Pancreas (tissue), 10 donors: ENCODE data around the gene APOBEC3H. TPM values are rescaled to one million over a fixed set of nuclear protein-coding genes. Genes with fewer than 3 reads are reported as not detected.
A peak's percentile ranks its signal among the peaks of the same experiment; 100 is the strongest.

Source experiments
- ATAC-seq, 4 donors: fragments of 200-7000 bp; cut with Tn5 transposase; one replicate each; pipeline versions ENCODE4 v1.8.0 to v1.9.1; 2020; ENCODE audit warnings: mild to moderate bottlenecking in 4 of 4, moderate library complexity in 4 of 4
- DNase-seq, 6 donors: peaks; one replicate each; pipeline ENCODE4 v3.0.0-alpha.2; 2020
- FAIRE-seq: peaks from 2 replicates; lab custom pipeline; 2012; peaks lifted over from hg19 to GRCh38; lab: Jason Lieb, UNC
- H3K27ac ChIP-seq, 4 donors: fragments of 200-600 bp; sonication (generic); 1 replicate in 3 of 4; 2 replicates in 1 of 4; pipeline versions ENCODE4 v1.5.0 to v1.8.0; 2020
- H3K27me3 ChIP-seq, 4 donors: fragments of 200-600 bp; one replicate each; pipeline ENCODE4 v1.8.0; 2021
- H3K36me3 ChIP-seq, 3 donors: fragments of 200-600 bp; sonication (generic) in 1 of 3; one replicate each; pipeline versions ENCODE4 v1.5.0 to v1.8.0; 2020 to 2021
- H3K4me1 ChIP-seq, 3 donors: fragments of 200-600 bp; one replicate each; pipeline ENCODE4 v1.8.0; 2021
- H3K4me3 ChIP-seq, 4 donors: fragments of 200-600 bp; sonication (generic) in 2 of 4; one replicate each; pipeline versions ENCODE4 v1.5.0 to v1.8.0; 2020 to 2021
- H3K9me3 ChIP-seq, 4 donors: fragments of 200-600 bp; one replicate each; pipeline ENCODE4 v1.8.0; 2021
- WGBS, 2 donors: extraction: QIAGEN DNeasy Blood & Tissue Kit; methylation state at CpG; one replicate each; pipeline ENCODE4 v1.1.7; 2013; 5-methylcytosine and 5-hydroxymethylcytosine counted together
- intact Hi-C, 3 donors: fragments of 100-400 bp; cut with DNase I; formaldehyde crosslinking; loops; one replicate each; pipeline versions ENCODE4 v1.11.1 to v1.14.2; 2022
- polyA plus RNA-seq, 2 donors: library from polyadenylated mRNA; stranded (reverse); fragments of 200-250 nt; gene quantifications; one replicate each; pipeline ENCODE4 v1.2.3, GENCODE V29; 2013
- total RNA-seq, 6 donors: library from RNA; stranded (reverse); fragmentation: NEBNext Ultra II Directional in 4 of 6; extraction: Animal tissue kit (Norgen Biotek cat#: 25700) in 4 of 6; gene quantifications; one replicate each; pipeline versions ENCODE4 v1.2.1 to v1.2.4, GENCODE V29; 2021 to 2023
- TF ChIP-seq, protein P1 (sequence below), 4 donors: fragments of 200-600 bp; sonication (generic) in 3 of 4; IDR thresholded peaks; one replicate each; pipeline versions ENCODE4 v1.5.0 to v1.8.0; 2021; ENCODE audit warnings: antibody characterized with exemption in 4 of 4
- donor health status: healthy with polysubstance abuse.
- donor health status: DM: no; HTN: no; CAD: no; lungs with moderate emphysema.
- donor health status: DM: no; HTN: no; CAD: no.
- donor health status: control.
- donor health status: control.
- donor health status: Bipolar disorder and iron deficiency.
- donor health status: DM: yes; HTN: yes; CAD: no.
- donor health status: DM: no; HTN: no; CAD: no.
- donor health status: DM: no; HTN: no; CAD: no.
- donor health status: DM: yes; HTN: yes; CAD: no.

APOBEC3H gene
- total and polyA plus RNA-seq, 8 donors = 0.14 to 0.21 (median 0.16) TPM; not detected in 4

DNA sequence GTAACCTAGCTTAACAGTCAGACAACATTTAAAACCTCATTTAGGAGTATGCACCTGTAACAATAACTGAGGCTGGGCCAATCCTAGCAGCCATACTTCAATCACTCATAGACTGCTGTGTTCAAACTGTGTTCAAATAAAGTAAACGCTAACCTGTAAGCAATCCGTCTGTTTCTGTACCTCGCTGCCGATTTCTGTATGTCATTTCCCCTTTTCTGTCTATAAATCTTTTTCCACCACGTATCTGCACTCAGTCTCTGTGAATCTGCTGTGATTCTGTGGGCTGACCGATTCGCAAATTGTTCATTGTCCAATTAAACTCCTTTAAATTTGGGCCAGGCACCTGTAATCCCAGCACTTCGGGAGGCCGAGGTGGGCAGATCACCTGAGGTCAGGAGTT lies 12.3 kb downstream of the APOBEC3H start:
- intact Hi-C loops = no loop called here
- WGBS, 2 donors = 83 to 84% methylated on average over 9 of the region's 9 CpGs
- FAIRE-seq (no peak), DNase-seq (no peak), ATAC-seq (no peak)
- Histone ChIP-seq H3K27ac (no peak overlapping the region), H3K4me1 (no peaks in the 10 kb centered on the region), H3K9me3 (no peaks in the 10 kb centered on the region), H3K4me3 (no peak overlapping the region), H3K27me3 (no peaks in the 10 kb centered on the region), H3K36me3 (no peaks in the 10 kb centered on the region)
- TF ChIP-seq, protein P1, sequence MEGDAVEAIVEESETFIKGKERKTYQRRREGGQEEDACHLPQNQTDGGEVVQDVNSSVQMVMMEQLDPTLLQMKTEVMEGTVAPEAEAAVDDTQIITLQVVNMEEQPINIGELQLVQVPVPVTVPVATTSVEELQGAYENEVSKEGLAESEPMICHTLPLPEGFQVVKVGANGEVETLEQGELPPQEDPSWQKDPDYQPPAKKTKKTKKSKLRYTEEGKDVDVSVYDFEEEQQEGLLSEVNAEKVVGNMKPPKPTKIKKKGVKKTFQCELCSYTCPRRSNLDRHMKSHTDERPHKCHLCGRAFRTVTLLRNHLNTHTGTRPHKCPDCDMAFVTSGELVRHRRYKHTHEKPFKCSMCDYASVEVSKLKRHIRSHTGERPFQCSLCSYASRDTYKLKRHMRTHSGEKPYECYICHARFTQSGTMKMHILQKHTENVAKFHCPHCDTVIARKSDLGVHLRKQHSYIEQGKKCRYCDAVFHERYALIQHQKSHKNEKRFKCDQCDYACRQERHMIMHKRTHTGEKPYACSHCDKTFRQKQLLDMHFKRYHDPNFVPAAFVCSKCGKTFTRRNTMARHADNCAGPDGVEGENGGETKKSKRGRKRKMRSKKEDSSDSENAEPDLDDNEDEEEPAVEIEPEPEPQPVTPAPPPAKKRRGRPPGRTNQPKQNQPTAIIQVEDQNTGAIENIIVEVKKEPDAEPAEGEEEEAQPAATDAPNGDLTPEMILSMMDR (IDR thresholded peaks at IDR 0.05) = no peak

DNA sequence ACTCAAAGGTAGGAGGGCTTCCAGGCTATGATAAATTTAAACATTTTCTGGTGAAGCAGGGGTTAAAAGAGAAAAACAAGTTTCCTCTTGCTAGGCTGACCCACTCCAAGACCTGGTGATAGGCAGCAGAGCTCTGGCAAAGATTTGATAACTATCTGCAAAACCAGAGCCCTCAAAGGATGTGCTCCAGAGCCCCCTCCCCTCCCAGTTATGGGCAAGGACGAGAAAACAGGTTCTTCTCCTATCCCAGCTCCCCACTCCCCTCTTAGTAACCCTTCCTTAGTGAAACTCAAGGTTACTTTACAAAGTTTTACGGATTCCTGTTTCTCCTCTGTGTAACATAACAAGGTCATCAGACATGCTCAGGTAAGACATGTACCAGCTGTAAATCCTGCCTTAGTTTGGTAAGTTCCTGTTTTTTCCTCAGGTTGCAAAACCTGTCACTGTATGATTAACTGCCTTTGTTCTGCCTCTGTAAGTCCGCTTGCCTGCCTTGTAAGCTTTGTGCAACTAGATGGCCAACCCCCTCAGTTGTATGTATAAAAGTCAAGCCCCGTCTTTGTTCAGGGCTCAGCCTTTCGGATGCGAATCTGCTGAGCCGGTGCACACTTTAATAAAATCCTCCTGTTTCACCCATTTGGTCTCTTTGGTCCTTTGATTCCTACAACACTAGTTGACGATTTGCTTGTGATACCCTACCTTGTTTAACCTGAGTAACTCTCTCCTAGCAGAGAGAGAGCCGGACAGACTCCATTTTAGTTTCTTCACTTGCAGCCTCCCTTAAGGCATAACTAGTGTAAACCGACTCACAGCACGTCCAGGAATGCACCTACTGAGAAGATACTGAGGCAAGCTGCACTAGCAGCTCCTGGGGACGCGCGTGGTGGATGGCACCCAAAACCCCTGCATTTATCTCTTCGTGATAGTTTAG lies 13.9 kb downstream of the APOBEC3H start:
- no peaks in the 10 kb centered on the region for H3K9me3 ChIP-seq
- H3K27ac ChIP-seq = peak overlapping the region in 1 of 4 donors; percentile 19
- TF ChIP-seq, protein P1 (IDR thresholded peaks at IDR 0.05) = no peak
- ATAC-seq = peak in 1 of 4 donors; percentile 62
- no peak overlapping the region for H3K4me3 ChIP-seq
- H3K36me3 ChIP-seq = no peaks in the 10 kb centered on the region
- WGBS, 2 donors = 65 to 73% methylated on average over 15 of the region's 15 CpGs
- no peaks in the 10 kb centered on the region for H3K27me3 ChIP-seq
- no peaks in the 10 kb centered on the region for H3K4me1 ChIP-seq
- no peak for DNase-seq
- intact Hi-C loops = loop anchor here in 2 of 3 donors (10.0 kb wide), 2 partner anchors 106 to 246 kb away; no protein-coding TSS in a partner anchor
- FAIRE-seq = no peak

DNA sequence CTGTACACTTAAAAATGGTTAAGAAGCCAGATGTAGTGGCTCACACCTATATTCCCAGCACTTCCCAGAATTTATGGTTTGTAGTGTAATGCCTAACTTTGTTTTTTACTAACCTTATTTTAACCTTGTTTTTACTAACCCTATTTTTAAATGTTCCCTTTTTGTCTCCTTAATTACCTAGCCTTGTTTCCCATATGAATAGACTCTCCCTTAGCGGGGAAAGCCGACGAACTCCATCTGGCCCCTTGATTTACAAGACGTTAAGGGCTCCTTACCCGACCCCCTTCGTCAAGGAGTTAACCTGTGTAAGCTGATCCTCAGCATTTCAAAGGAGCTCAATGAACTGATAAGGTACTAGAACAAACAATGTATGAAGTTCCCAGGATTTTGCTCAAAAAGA lies 17.1 kb downstream of the APOBEC3H start:
- intact Hi-C loops = loop anchor here in 2 of 3 donors (10.0 kb wide), 2 partner anchors 109 to 249 kb away; no protein-coding TSS in a partner anchor
- 38 to 41% methylated on average over 6 of the region's 6 CpGs for WGBS, 2 donors
- H3K27me3 ChIP-seq = peaks cover 0 to 3% (median 0%) of the 10 kb centered on the region in 4 donors
- no peak overlapping the region for H3K4me3 ChIP-seq
- ATAC-seq (no peak), DNase-seq (no peak), FAIRE-seq (no peak)
- H3K4me1 ChIP-seq = no peaks in the 10 kb centered on the region
- no peaks in the 10 kb centered on the region for H3K36me3 ChIP-seq
- no peak overlapping the region for H3K27ac ChIP-seq
- no peaks in the 10 kb centered on the region for H3K9me3 ChIP-seq
- TF ChIP-seq, protein P1 (IDR thresholded peaks at IDR 0.05) = no peak

DNA sequence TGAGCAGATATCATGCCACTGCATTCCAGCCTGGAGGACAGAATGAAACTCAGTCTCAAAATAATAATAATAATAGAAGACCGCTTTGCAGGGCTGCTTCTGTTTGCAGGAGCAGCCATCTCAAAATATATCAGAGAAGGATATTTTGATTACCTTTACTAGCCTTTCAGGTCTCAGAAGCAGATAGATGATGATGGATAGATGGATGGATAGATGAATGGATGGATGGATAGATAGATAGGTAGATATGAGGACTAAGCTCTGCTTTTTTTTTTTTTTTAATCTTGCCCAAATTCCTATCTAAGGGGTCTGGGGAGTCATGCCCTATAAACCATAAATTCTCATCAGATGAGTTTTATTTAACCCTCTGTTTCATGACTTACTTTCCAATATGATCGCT lies 18.5 kb downstream of the APOBEC3H start:
- intact Hi-C loops = loop anchor here in 2 of 3 donors (10.0 kb wide), 2 partner anchors 111 to 251 kb away; no protein-coding TSS in a partner anchor
- no peaks in the 10 kb centered on the region for H3K9me3 ChIP-seq
- H3K36me3 ChIP-seq = no peaks in the 10 kb centered on the region
- H3K27ac ChIP-seq = no peak overlapping the region
- H3K27me3 ChIP-seq = peaks cover 0 to 3% (median 0%) of the 10 kb centered on the region in 4 donors
- H3K4me1 ChIP-seq = no peaks in the 10 kb centered on the region
- FAIRE-seq = no peak
- H3K4me3 ChIP-seq = no peak overlapping the region
- TF ChIP-seq, protein P1 (IDR thresholded peaks at IDR 0.05) = no peak
- no peak for DNase-seq
- no peak for ATAC-seq
- WGBS, 2 donors = 90 to 94% methylated on average over 2 of the region's 2 CpGs
